ENCODE data around the gene VPS37D. TPM values are rescaled to one million over a fixed set of nuclear protein-coding genes. Genes with fewer than 3 reads are reported as not detected.
"Not testable (repeated sequence)": the region's sequence is repeated elsewhere in the genome, so short reads cannot be mapped to it uniquely, and the experiment has no call there.

Gene VPS37D
- total RNA-seq, 1 donor: 5.8 TPM

DNA sequence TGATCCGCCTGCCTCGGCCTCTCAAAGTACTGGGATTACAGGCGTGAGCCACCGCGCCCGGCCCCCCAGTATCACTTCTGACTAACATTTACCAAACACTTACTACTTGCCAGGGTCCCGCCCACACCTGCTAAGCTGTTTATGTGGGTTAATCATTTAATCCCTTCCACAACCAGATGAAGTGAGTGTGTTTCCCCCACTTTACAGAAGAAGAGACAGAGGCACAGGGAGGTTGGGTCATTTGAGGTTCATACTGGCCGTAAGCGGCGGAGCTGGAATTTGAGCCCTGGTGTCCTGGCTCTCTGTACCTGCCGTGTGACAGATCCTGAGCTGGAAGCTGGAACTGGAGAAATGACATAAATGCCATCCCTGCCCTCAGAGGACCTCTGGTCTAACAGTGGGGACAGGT, 15.1 kb upstream of the VPS37D start:
- Histone ChIP-seq H3K4me2 (ENCODE audit: insufficient read depth, low read length) (no peak overlapping the region), H4K20me1 (ENCODE audit: insufficient read depth, low read length) (no peaks in the 10 kb centered on the region), H3K27me3 (ENCODE audit: insufficient read depth, low read length) (peaks cover 30% of the 10 kb centered on the region), H3K9me3 (ENCODE audit: low read depth, low read length) (no peaks in the 10 kb centered on the region), H3K79me2 (ENCODE audit: insufficient read depth, low read length) (no peaks in the 10 kb centered on the region), H3K4me3 (ENCODE audit: insufficient read depth, low read length) (no peak overlapping the region), H3K36me3 (ENCODE audit: insufficient read depth, low read length) (no peaks in the 10 kb centered on the region), H3K27ac (ENCODE audit: low read depth, low read length) (no peak overlapping the region), H3K4me1 (ENCODE audit: insufficient read depth, low read length) (no peaks in the 10 kb centered on the region), H2AFZ (ENCODE audit: low read length) (no peak overlapping the region)
- no peak for DNase-seq (ENCODE audit: insufficient read length, low spot score, missing footprints)
- TF ChIP-seq, protein P1, sequence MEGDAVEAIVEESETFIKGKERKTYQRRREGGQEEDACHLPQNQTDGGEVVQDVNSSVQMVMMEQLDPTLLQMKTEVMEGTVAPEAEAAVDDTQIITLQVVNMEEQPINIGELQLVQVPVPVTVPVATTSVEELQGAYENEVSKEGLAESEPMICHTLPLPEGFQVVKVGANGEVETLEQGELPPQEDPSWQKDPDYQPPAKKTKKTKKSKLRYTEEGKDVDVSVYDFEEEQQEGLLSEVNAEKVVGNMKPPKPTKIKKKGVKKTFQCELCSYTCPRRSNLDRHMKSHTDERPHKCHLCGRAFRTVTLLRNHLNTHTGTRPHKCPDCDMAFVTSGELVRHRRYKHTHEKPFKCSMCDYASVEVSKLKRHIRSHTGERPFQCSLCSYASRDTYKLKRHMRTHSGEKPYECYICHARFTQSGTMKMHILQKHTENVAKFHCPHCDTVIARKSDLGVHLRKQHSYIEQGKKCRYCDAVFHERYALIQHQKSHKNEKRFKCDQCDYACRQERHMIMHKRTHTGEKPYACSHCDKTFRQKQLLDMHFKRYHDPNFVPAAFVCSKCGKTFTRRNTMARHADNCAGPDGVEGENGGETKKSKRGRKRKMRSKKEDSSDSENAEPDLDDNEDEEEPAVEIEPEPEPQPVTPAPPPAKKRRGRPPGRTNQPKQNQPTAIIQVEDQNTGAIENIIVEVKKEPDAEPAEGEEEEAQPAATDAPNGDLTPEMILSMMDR (IDR thresholded peaks at IDR 0.05; ENCODE audit: extremely low read depth, low read depth, low read length): no peak

DNA sequence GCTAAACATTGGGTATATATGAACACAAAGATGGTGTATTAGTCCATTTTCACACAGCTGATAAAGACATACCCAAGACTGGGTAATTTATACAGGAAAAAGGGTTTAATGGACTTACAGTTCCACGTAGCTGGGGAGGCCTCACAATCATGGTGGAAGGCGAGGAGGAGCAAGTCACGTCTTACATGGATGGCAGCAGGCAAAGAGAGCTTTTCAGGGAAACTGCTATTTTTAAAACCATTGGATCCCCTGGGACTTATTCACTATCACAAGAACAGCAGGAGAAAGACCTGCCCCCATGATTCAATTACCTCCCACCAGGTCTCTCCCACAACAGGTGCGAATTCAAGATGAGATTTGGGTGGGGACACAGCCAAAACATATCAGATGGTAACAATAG, 12.3 kb upstream of the VPS37D start:
- not testable (repeated sequence) for H3K79me2 ChIP-seq (ENCODE audit: insufficient read depth, low read length)

DNA sequence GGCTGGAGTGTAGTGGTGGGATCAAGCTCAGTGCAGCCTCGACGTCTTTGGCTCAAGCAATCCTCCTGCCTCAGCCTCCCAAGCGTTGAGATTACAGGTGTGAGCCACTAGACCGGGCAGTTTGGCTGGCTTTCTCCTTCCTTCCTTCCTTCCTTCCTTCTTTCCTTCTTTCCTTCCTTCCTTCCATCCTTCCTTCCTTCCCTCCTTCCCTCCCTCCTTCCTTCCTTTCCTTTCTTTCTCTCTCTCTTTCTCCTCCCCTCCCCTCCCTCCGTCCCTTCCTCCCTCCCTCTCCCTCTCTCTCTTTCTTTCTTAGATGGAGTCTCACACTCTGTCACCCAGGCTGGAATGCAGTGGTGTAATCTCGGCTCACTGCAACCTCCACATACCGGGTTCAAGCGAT, 7.6 kb upstream of the VPS37D start:
- peaks cover 2% of the 10 kb centered on the region for H3K27me3 ChIP-seq (ENCODE audit: insufficient read depth, low read length)
- no peaks in the 10 kb centered on the region for H3K4me1 ChIP-seq (ENCODE audit: insufficient read depth, low read length)
- no peaks in the 10 kb centered on the region for H3K79me2 ChIP-seq (ENCODE audit: insufficient read depth, low read length)
- no peak overlapping the region for H2AFZ ChIP-seq (ENCODE audit: low read length)
- H3K36me3 ChIP-seq (ENCODE audit: insufficient read depth, low read length): no peaks in the 10 kb centered on the region
- no peak for DNase-seq (ENCODE audit: insufficient read length, low spot score, missing footprints)
- no peak overlapping the region for H3K4me2 ChIP-seq (ENCODE audit: insufficient read depth, low read length)
- H3K4me3 ChIP-seq (ENCODE audit: insufficient read depth, low read length): no peak overlapping the region
- no peaks in the 10 kb centered on the region for H4K20me1 ChIP-seq (ENCODE audit: insufficient read depth, low read length)
- no peak overlapping the region for H3K27ac ChIP-seq (ENCODE audit: low read depth, low read length)
- no peaks in the 10 kb centered on the region for H3K9me3 ChIP-seq (ENCODE audit: low read depth, low read length)
- TF ChIP-seq, protein P1 (IDR thresholded peaks at IDR 0.05; ENCODE audit: extremely low read depth, low read depth, low read length): no peak

More for the DNA sequence above, 12.3 kb upstream of the VPS37D start:
- not testable (repeated sequence) for H3K36me3 ChIP-seq (ENCODE audit: insufficient read depth, low read length); H3K27me3 ChIP-seq (ENCODE audit: insufficient read depth, low read length); H4K20me1 ChIP-seq (ENCODE audit: insufficient read depth, low read length); H2AFZ ChIP-seq (ENCODE audit: low read length); H3K4me3 ChIP-seq (ENCODE audit: insufficient read depth, low read length); H3K4me2 ChIP-seq (ENCODE audit: insufficient read depth, low read length); H3K9me3 ChIP-seq (ENCODE audit: low read depth, low read length); H3K4me1 ChIP-seq (ENCODE audit: insufficient read depth, low read length); DNase-seq (ENCODE audit: insufficient read length, low spot score, missing footprints); H3K27ac ChIP-seq (ENCODE audit: low read depth, low read length)

DNA sequence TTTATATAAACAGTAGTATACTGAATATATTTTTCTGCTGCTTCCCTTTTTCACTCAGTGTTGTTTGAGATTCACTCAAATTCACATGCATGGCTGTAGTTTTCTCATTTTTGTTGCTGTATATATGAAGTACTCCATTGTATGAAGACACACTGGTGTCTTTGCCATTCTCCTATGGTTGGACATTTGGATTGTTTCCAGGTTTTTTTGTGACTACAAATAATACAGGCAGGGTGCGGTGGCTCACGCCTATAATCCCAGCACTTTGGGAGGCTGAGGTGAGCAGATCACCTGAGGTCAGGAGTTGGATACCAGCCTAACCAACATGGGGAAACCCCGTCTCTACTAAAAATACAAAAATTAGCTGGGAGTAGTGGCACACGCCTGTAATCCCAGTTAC, 7.0 kb upstream of the VPS37D start:
- H3K36me3 ChIP-seq (ENCODE audit: insufficient read depth, low read length); H3K9me3 ChIP-seq (ENCODE audit: low read depth, low read length); H3K27me3 ChIP-seq (ENCODE audit: insufficient read depth, low read length); H2AFZ ChIP-seq (ENCODE audit: low read length); H3K4me3 ChIP-seq (ENCODE audit: insufficient read depth, low read length); H3K27ac ChIP-seq (ENCODE audit: low read depth, low read length); H4K20me1 ChIP-seq (ENCODE audit: insufficient read depth, low read length); H3K4me1 ChIP-seq (ENCODE audit: insufficient read depth, low read length); H3K4me2 ChIP-seq (ENCODE audit: insufficient read depth, low read length); H3K79me2 ChIP-seq (ENCODE audit: insufficient read depth, low read length); DNase-seq (ENCODE audit: insufficient read length, low spot score, missing footprints): not testable (repeated sequence)

DNA sequence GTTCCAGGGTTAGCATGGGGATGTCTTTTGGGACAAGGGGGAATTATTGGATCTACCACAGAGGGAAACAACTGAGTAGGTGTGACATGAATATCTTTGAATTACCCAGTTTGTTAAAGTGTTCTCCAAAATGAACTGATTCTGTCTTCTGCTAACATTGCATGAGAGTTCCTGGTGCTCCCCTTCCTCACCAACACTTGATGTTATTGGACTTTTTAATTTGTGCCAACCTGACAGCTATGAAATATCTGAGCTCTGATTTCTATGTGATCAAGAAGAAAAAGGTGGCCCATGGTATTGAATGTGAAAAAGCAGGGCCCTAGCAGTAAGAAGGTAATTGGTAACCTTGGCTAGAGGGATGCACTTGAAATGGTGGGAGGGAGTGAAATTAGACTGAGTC, 4.6 kb upstream of the VPS37D start:
- H3K4me2 ChIP-seq (ENCODE audit: insufficient read depth, low read length): no peak overlapping the region
- no peak for DNase-seq (ENCODE audit: insufficient read length, low spot score, missing footprints)
- no peaks in the 10 kb centered on the region for H4K20me1 ChIP-seq (ENCODE audit: insufficient read depth, low read length)
- H3K4me1 ChIP-seq (ENCODE audit: insufficient read depth, low read length): no peaks in the 10 kb centered on the region
- no peaks in the 10 kb centered on the region for H3K36me3 ChIP-seq (ENCODE audit: insufficient read depth, low read length)
- TF ChIP-seq, protein P1 (IDR thresholded peaks at IDR 0.05; ENCODE audit: extremely low read depth, low read depth, low read length): no peak
- no peaks in the 10 kb centered on the region for H3K79me2 ChIP-seq (ENCODE audit: insufficient read depth, low read length)
- peaks cover 9% of the 10 kb centered on the region for H3K27me3 ChIP-seq (ENCODE audit: insufficient read depth, low read length)
- no peaks in the 10 kb centered on the region for H3K9me3 ChIP-seq (ENCODE audit: low read depth, low read length)
- H2AFZ ChIP-seq (ENCODE audit: low read length): no peak overlapping the region
- H3K4me3 ChIP-seq (ENCODE audit: insufficient read depth, low read length): no peak overlapping the region
- no peak overlapping the region for H3K27ac ChIP-seq (ENCODE audit: low read depth, low read length)

Data from osteoblast (primary cell).